Esophagus muscularis mucosa (tissue), 3 donors: Measurements from ENCODE around the gene FBXW11.

ENCODE experiments used
- CTCF ChIP-seq, 3 experiments: fragments of 200-600 bp in 2 of 3; fragments of 450-650 bp in 1 of 3; sonication (generic) in 2 of 3; IDR thresholded peaks; one replicate each; pipeline ENCODE4 v1.5.1; 2017 to 2019; ENCODE audit warnings: antibody characterized with exemption in 3 of 3, mild to moderate bottlenecking in 2 of 3, moderate library complexity in 1 of 3
- POLR2A ChIP-seq: fragments of 450-650 bp; IDR thresholded peaks from one replicate; pipeline ENCODE4 v1.6.1; 2017; ENCODE audit warnings: antibody characterized with exemption, moderate library complexity, mild to moderate bottlenecking, low read depth

DNA sequence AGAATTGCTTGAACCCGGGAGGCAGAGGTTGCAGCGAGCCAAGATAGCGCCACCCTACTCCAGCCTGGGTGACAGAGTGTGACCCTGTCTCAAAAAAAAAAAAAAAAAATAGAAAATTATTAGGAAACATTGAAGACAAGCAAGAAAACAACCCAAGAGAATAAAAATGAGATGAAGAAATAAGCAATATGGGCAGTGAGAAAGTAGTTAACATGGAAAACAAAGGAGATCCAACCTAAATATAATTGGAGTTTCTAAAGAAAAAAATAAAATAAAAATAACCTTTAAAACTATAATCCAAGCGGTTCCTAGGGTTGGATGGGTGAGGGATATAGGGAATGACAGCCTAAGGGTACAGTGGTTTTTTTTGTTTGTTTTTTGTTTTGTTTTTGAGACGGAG is 71.9 kb downstream of the FBXW11 start:
- TF ChIP-seq POLR2A: no peak
- no peak for TF ChIP-seq CTCF (IDR thresholded peaks at IDR 0.05)
